Erythroblast (primary cell): ENCODE measurements around the gene HPF1.
"Not testable (repeated sequence)": the region's sequence is repeated elsewhere in the genome, so short reads cannot be mapped to it uniquely, and the experiment has no call there.

ENCODE experiments used
- GATA1 ChIP-seq: IDR thresholded peaks from 2 replicates; pipeline ENCODE4 v1.6.1; 2011; ENCODE audit warnings: low read depth, mild to moderate bottlenecking, control low read depth, low read length, moderate library complexity
- POLR2A ChIP-seq: IDR thresholded peaks from 2 replicates; pipeline ENCODE4 v1.6.1; 2011; ENCODE audit warnings: mild to moderate bottlenecking, low read length

DNA sequence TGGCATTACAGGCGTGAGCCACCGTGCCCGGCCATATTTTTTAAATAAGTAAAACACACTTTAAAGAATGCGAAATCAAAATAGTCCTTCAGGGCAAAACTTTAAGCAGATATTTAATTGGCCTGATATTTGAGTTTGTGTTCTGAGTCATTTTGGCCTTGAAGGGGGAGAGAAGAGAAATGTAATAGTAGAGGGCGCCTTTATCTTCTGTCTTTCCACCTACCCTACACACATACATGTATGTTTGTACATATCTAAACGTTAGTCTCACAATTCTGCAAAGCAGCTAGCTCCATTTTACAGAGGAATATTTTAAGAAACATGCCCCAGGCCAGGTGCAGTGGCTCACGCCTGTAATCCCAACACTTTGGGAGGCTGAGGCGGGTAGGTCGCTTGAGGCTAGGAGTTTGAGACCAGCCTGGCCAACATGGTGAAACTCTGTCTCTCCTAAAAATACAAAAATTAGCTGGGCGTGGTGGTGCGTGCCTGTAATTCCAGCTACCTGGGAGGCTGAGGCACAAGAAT lies 13.9 kb upstream of the HPF1 start:
- not testable (repeated sequence) for TF ChIP-seq POLR2A, GATA1
